Testis (tissue), 2 donors: ENCODE measurements around the gene TP73.

ENCODE experiments used
- CTCF ChIP-seq, 3 experiments: fragments of 450-650 bp in 2 of 3; fragments of 200-600 bp in 1 of 3; sonication (generic) in 1 of 3; IDR thresholded peaks; one replicate each; pipeline ENCODE4 v1.5.1; 2016 to 2019; ENCODE audit warnings: antibody characterized with exemption in 3 of 3, mild to moderate bottlenecking in 2 of 3, moderate library complexity in 1 of 3
- POLR2A ChIP-seq: fragments of 450-650 bp; IDR thresholded peaks from one replicate; pipeline ENCODE4 v1.6.1; 2017; ENCODE audit warnings: antibody characterized with exemption, mild to moderate bottlenecking, moderate library complexity

GRCh38 chr1:3771108-3772026 is 119.1 kb downstream of the TP73 start:
- TF ChIP-seq CTCF (IDR thresholded peaks at IDR 0.05) (no peak), POLR2A (no peak)
